Sigmoid colon (tissue), 4 donors: ENCODE data around the gene ARAF.

Experiments used
- EP300 ChIP-seq, 4 donors: sonication (generic); formaldehyde crosslinking; IDR thresholded peaks; one replicate each; pipeline ENCODE4 v1.6.1; 2017; ENCODE audit warnings: antibody characterized with exemption in 4 of 4
- POLR2A ChIP-seq, 2 donors: fragments of 450-650 bp; IDR thresholded peaks; one replicate each; pipeline ENCODE4 v1.6.1; 2016; ENCODE audit warnings: antibody characterized with exemption in 2 of 2, mild to moderate bottlenecking in 2 of 2, moderate library complexity in 2 of 2
- POLR2AphosphoS5 ChIP-seq, 4 donors: sonication (generic); formaldehyde crosslinking; IDR thresholded peaks; one replicate each; pipeline ENCODE4 v1.6.1; 2017; ENCODE audit warnings: antibody characterized with exemption in 4 of 4
- TF ChIP-seq, protein P1 (sequence below), 4 experiments: fragments of 450-650 bp in 3 of 4; fragments of 200-600 bp in 1 of 4; IDR thresholded peaks; one replicate each; pipeline ENCODE4 v1.5.1; 2016 to 2019; ENCODE audit warnings: antibody characterized with exemption in 4 of 4, mild to moderate bottlenecking in 3 of 4, moderate library complexity in 2 of 4

DNA sequence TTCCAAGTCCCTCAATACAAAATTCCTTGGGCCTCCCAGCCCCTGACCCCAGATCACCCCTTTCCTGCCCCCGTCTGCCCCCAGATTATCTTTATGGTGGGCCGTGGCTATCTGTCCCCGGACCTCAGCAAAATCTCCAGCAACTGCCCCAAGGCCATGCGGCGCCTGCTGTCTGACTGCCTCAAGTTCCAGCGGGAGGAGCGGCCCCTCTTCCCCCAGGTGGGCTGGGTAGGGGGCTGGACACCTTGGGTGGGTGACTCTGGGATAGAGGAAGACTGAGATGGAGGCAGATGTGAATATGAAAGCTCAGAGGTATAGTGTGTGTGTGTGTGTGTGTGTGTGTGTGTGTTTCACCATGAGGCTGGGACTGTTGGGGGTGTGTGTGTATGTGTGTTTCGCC, 9.8 kb downstream of the ARAF start:
- TF ChIP-seq, protein P1, sequence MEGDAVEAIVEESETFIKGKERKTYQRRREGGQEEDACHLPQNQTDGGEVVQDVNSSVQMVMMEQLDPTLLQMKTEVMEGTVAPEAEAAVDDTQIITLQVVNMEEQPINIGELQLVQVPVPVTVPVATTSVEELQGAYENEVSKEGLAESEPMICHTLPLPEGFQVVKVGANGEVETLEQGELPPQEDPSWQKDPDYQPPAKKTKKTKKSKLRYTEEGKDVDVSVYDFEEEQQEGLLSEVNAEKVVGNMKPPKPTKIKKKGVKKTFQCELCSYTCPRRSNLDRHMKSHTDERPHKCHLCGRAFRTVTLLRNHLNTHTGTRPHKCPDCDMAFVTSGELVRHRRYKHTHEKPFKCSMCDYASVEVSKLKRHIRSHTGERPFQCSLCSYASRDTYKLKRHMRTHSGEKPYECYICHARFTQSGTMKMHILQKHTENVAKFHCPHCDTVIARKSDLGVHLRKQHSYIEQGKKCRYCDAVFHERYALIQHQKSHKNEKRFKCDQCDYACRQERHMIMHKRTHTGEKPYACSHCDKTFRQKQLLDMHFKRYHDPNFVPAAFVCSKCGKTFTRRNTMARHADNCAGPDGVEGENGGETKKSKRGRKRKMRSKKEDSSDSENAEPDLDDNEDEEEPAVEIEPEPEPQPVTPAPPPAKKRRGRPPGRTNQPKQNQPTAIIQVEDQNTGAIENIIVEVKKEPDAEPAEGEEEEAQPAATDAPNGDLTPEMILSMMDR (IDR thresholded peaks at IDR 0.05), result no peak
- TF ChIP-seq POLR2A (IDR thresholded peaks at IDR 0.05), result no peak
- TF ChIP-seq POLR2AphosphoS5 (IDR thresholded peaks at IDR 0.05), result no peak
- TF ChIP-seq EP300 (IDR thresholded peaks at IDR 0.05), result no peak
